ENCODE data around the gene LATS2.

LATS2 gene

DNA sequence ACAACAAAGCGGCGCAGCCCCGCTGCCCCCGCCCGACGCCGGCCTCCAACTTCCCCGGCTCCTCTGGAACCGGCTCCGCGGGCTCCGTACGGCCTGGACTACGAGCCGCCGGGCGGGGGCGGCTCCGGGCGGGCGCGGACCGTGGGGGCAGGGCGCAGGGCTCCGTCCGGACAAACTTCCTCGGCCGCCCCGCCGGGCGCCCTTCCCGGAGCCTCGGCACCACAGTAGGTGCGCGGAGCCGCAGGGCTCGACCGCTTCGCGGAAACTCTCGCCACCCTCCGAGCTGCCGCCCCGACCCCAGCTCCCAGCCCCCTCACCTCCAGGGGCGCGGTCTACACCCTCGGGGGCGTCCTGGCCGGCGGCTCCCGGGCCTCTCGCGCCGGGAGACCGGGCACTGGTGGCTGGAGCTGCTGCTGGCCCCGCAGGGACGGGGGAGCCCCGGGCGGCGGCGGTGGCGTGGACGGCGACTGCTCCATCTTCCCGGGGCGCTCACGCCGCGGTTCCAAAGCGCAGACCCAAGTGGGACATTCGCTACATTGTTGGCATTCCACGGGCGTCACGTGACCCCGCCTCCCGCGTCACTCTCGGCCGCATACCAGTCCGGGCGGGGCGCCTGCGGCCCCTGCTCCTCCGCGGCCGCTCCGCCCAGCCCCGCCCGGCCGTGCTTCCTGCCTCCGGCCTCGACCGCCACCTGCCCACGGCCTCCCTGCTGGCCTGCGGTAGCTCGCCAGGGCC lies at the start of gene LATS2:
Gene LATS2 (minus strand): TSS at position 558 of the 735 bp plus-strand sequence. CDS start 15,560 bp downstream, outside the sequence.
- peak; percentile 72 for DNase-seq

DNA sequence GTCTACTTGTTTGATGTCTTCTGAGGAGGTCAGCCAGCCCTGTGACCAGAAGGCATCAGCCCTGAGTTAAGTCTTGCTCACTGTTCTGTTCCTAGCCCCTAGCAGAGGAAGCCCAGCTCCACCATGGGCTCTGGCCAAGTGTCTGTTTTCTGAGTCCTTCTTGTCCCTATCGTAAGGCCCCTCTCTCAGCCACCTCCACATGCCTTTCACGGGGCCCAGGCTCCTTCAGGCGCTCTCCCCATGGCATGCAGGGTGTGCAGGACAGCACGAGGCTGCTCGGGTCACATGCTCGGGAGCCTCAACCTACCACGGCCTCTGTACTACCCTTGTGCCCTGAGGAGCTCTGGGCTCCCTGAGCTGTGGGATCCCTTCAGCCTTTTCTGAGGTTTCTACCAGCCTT lies 47.8 kb upstream of the LATS2 start:
- DNase-seq = no peak

DNA sequence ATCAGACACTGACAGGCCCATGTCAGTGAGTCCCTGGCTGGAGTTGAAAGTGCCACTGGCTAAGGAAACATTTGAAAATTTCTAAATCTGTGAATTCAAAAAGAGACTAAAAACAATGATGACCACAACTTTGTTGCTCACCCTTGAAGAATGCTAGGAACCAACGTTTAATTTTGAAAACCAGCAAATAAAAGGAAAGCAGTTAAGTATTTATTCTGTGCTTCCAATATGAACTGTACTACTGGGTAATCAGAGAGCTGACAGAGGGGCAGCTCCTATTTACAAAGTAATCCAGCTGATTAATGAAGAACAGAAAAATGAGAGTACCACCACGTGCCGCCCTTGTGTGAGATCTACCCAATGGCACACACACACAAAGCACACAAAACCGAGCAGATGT lies 44.7 kb upstream of the LATS2 start:
- DNase-seq = no peak

DNA sequence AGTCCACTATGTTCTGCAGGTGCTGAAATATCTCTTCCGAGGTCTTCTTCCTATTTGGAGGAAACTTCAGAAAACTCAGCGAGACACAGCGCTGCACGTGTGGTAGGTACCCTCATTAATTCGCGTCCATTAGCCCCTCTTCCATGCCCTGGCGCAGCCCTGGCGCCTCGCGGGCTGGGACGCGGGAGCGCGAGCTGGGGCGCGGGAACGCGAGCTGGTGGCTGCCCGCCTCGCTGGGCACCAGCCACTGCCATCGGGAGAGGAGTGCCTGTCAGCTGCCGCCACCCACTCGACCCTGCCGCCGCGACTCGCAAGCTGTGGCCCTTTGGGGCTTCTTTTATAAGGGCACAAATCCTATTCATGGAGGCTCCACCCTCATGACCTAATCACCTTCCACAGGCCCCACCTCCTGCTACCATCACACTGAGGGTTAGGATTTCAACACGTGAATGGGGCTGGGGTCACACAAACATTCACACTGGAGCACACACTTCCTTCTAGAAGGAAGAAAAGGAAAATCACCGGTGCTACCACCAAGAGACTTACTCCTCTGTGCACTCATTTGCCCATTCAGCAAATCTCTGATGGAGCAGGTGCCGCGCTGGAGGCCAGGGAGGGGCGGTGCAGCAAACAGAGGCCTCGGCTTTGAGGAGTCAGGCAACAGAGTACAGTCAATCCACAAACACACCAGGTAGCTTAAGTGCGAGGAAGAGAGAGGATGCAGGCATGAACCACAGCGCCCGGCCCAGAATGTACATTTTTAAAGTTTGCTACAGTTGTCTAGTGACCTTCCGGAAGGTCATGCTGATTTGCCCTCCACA lies 43.0 kb upstream of the LATS2 start:
- no peak for DNase-seq

- DNase-seq = no peak
Measured at GRCh38 chr13:21101865-21102576, 40.6 kb upstream of the LATS2 start.

DNA sequence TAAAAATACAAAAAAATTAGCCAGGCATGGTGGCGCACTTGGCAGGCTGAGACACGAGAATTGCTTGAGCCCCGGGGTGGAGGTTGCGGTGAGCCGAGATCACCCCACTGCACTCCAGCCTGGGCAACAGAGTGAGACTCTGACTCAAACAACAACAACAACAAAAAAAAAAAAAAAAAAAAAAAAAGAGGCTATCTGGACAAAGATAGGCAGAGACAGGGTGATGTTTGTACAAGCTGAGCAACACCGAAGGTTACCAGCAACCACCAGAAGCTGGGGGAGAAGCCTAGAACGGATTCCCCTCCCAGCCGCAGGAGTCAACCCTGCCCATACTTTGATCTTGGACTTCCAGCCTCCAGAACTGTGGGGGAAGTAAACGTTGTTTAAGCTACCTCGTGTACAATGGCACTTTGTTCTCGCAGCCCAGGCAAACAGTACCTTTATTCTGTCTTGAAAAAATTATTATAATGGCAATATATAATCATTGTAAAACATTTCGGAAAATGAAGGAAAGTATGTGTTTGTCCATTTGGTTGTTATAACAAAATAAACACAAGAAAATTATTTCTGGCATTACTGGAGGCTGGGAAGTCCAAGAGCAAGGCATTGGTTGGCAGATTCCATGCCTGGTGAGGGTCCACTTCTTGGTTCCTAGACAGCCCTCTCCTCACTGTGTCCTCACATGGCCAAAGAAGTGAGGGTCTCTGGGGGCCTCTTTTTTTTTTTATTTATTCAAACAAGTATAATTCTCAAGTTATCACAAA lies 39.8 kb upstream of the LATS2 start:
- DNase-seq = no peak

GRCh38 chr13:21100211-21100610 lies 38.8 kb upstream of the LATS2 start:
- DNase-seq = no peak

GRCh38 chr13:21095311-21095710 lies 33.9 kb upstream of the LATS2 start:
- DNase-seq = no peak

GRCh38 chr13:21089830-21090229 lies 28.4 kb upstream of the LATS2 start:
- no peak for DNase-seq

- no peak for DNase-seq
Measured at GRCh38 chr13:21088534-21088933, 27.1 kb upstream of the LATS2 start.

DNA sequence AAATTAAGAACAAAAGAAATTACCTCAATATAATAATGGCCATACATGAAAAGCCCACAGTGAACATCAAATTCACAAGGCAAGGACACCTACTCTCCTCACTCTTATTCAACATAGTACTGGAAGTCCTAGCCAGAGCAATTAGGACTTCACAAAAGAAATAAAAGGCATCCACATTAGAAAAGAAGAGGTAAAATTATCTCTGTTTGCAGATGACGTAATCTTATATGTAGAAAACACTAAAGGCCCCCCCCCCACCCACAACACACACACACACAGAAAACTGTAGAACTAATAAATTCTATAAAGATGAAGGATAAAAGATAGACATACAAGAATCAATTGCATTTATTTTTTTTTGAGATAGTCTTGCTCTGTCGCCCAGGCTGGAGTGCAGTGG lies 25.5 kb upstream of the LATS2 start:
- DNase-seq = no peak

- DNase-seq = no peak
Measured at GRCh38 chr13:21081926-21082325, 20.5 kb upstream of the LATS2 start.

DNA sequence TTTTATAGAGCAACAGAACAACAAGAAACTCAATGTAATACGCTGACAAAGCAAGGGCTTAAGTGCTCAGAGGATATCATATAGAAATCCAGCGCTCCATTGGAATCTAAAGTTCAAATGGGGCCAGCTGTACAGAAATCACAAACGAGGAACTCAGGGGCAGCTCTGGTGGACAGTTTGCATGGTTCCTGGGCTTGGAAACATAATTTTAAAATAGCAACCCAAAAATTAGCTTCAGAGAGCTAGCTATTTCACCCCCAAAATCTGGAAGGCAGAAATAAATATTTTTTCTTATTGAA lies 19.2 kb upstream of the LATS2 start:
- DNase-seq = no peak

- DNase-seq = no peak
Measured at GRCh38 chr13:21079761-21080592, 18.6 kb upstream of the LATS2 start.

DNA sequence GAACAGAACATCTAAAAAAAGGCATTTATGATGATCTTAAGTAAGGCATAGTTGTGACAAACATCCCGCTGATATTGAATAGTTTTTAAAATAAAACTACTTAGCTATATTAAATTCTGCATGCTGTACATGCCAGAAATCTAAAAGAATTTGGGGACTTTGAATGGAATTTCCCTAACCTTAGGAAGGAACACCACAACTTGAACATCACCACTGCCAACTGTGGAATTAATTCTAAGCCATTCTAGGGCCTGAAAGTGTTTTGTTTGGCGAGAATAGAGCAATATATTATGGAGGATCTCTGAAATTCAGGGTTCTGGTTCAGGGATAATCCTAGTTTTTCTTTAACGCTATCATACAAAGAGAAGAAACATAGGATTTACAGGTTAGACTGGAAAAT lies 17.8 kb upstream of the LATS2 start:
- DNase-seq = no peak

- DNase-seq = no peak
Measured at GRCh38 chr13:21078501-21078900, 17.1 kb upstream of the LATS2 start.

GRCh38 chr13:21077788-21078353 lies 16.5 kb upstream of the LATS2 start:
- no peak for DNase-seq

DNA sequence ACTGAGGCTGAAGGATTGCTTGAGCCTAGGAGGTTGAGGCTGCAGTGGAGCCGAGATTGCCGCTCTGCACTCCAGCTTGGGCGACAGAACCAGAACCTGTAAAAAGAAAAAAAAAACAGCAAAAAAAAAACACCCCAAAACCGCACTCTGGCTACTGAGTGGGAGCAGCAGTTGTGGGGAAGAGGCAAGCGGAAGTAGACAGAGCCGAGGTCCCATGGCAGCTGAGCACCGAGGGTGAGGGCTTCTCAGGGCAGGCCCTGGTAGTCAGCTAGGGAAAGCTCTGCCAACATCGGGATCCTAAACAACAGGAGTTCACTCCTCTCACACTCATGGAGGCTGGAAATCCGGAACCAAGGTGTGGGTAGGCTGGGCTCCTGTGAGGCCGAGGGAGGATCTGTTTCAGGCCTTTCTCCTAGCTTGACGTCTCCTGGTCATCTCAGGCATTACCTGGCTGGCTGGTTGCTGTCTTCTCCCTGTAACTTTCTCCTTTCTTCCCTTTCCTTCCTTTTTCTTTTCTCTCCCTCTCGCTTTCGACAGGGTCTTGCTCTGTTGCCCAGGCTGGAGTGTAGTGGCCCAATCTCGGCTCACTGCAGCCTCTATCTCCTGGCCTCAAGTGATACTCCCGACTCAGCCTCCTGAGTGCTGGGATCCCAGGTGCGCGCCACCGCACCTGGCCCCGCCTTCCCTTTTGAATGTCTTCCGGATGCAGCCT lies 15.8 kb upstream of the LATS2 start:
- no peak for DNase-seq

DNA sequence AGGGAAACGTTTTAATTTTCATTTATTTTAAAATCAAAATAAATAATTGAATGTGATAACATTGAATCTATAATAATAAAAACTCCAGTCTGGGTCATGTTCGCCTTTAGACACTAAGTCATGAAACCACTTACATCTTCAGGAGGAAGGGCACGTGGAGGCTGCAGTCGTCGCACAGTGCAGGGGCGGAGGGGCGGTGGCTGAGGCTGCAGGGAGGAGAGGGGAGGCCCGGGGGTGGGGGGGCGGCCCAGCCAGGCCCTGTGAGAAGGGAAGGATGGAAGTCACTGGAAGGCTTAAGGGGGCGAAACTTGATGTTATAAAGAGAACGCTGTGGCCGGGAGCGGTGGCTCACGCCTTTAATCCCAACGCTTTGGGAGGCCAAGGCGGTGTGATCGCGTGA lies 14.9 kb upstream of the LATS2 start:
- peak; percentile 18 for DNase-seq

DNA sequence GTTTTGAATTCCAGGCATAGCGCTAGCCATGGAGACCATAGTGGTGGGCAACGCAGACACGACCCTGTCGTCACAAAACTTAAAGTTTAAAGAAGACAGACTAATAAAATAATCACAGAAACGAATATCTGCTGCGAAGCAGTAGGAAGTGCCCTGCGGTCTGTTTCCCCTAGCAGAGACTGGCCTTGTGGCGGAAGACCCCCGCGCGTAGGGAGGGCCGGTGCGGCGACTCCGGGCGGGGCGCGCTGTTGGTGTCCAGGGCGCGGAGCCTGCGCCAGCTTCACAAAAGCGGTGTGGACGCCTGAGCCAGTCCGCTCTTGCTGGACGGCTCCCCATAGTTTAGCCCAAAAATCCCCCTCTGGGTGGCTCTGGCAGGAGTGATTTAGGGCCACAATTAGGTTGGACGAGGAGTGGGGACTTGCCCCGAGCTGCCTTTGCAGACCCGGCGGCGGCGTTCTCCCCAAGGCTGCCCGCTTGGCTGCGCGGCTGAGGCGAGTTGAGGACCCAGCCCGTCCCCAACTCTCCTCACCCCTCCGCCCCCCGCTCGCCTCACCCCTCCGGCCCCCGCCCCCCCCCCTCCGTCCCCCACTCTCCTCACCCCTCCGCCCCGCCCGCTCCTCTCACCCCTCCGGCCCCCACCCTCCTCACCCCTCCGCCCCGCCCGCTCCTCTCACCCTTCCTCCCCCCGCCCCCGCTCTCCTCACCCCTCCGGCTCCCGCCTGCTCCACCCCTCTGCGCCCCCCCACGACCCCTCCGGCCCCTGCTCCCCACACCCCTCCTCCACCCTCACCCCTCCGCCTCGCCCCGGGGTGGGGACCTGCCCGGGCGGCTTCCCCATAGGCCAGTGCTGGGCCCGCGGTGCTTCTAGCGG lies 14.2 kb upstream of the LATS2 start:
- peak; percentile 42 for DNase-seq
